CD4-positive, alpha-beta T cell (primary cell): ENCODE measurements around the gene MED9. TPM values are rescaled to one million over a fixed set of nuclear protein-coding genes. Genes with fewer than 3 reads are reported as not detected.

Experiments
- ATAC-seq: fragments of 200-7000 bp; cut with Tn5 transposase; one replicate; pipeline ENCODE4 v1.10.0; 2022; ENCODE audit warnings: mild to moderate bottlenecking; ENCODE audit not compliant: poor library complexity
- CTCF ChIA-PET: fragments of 350-600 bp; sonication (Branson Sonifier 250); formaldehyde crosslinking; loops from one replicate; lab custom pipeline; 2021; ENCODE audit warnings: antibody characterized with exemption, inconsistent platforms; lab: Charles Lee
- POLR2A ChIA-PET: fragments of 350-600 bp; sonication (Branson Sonifier 250); formaldehyde crosslinking; loops from one replicate; lab custom pipeline; 2021; ENCODE audit warnings: antibody characterized with exemption, inconsistent platforms; lab: Charles Lee
- DNase-seq, 14 experiments: peaks; one replicate each; pipeline ENCODE4 v3.0.0-alpha.2; 2013 to 2020; ENCODE audit warnings: mixed read lengths in 2 of 14
- H3K27ac ChIP-seq, 2 donors: one replicate each; pipeline versions ENCODE4 v1.5.1 to v1.7.0; 2013; ENCODE audit warnings: low read length in 2 of 2, low read depth in 1 of 2, mild to moderate bottlenecking in 1 of 2
- H3K27me3 ChIP-seq, 2 experiments: 1 replicate in 1 of 2; 2 replicates in 1 of 2; pipeline versions ENCODE4 v1.6.1 to v1.7.0; 2013; ENCODE audit warnings: low read length in 2 of 2, control low read depth in 1 of 2, mild to moderate bottlenecking in 1 of 2, moderate library complexity in 1 of 2; ENCODE audit not compliant: insufficient read depth in 2 of 2, control insufficient read depth in 1 of 2
- H3K36me3 ChIP-seq: one replicate; pipeline ENCODE4 v1.6.1; 2013; ENCODE audit warnings: low read length, control low read depth; ENCODE audit not compliant: insufficient read depth
- H3K4me1 ChIP-seq: one replicate; pipeline ENCODE4 v1.6.1; 2013; ENCODE audit warnings: low read length, control low read depth; ENCODE audit not compliant: insufficient read depth
- H3K4me3 ChIP-seq: one replicate; pipeline ENCODE4 v1.5.1; 2013; ENCODE audit warnings: mild to moderate bottlenecking, low read length, moderate library complexity
- H3K9me3 ChIP-seq, 2 experiments: 1 replicate in 1 of 2; 2 replicates in 1 of 2; pipeline versions ENCODE4 v1.6.1 to v1.7.0; 2013; ENCODE audit warnings: low read length in 2 of 2, mild to moderate bottlenecking in 2 of 2, control low read depth in 1 of 2, moderate library complexity in 1 of 2; ENCODE audit not compliant: control insufficient read depth in 1 of 2, insufficient read depth in 1 of 2
- H3K27ac Mint-ChIP-seq: one replicate; pipeline ENCODE4 v1.8.0; 2020; ENCODE audit warnings: mixed read lengths
- H3K27me3 Mint-ChIP-seq: one replicate; pipeline ENCODE4 v1.8.0; 2021; ENCODE audit warnings: mixed read lengths
- H3K36me3 Mint-ChIP-seq: one replicate; pipeline ENCODE4 v1.8.0; 2021; ENCODE audit warnings: low read depth, mixed read lengths
- H3K4me1 Mint-ChIP-seq: one replicate; pipeline ENCODE4 v1.8.0; 2021; ENCODE audit warnings: low read depth, mixed read lengths
- H3K4me3 Mint-ChIP-seq: one replicate; pipeline ENCODE4 v1.8.0; 2020; ENCODE audit warnings: mild to moderate bottlenecking, mixed read lengths
- H3K9me3 Mint-ChIP-seq: one replicate; pipeline ENCODE4 v1.8.0; 2020; ENCODE audit warnings: mixed read lengths
- intact Hi-C, 2 experiments: fragments of 100-400 bp; cut with DNase I in 1 of 2; cut with micrococcal nuclease in 1 of 2; formaldehyde crosslinking; loops; one replicate each; pipeline versions ENCODE4 v1.15.1 to v1.9.0; 2023 to 2025; cut with DNase I, micrococcal nuclease
- total RNA-seq, 174 experiments: library from RNA in 2 of 174; stranded (reverse) in 2 of 174; gene quantifications; one replicate each; pipeline ENCODE4 v1.2.3 and lab custom pipeline; 2021 to 2026
- TF ChIP-seq, protein P1 (sequence below): fragments of 200-600 bp; IDR thresholded peaks from one replicate; pipeline ENCODE4 v1.8.0; 2022; ENCODE audit warnings: antibody characterized with exemption, mild to moderate bottlenecking

MED9 gene
- total RNA-seq, 2 experiments from 2014 or later = 27.0 to 27.9 TPM

- H3K36me3 ChIP-seq = peaks cover 29% of the 10 kb centered on the region
- H3K36me3 Mint-ChIP-seq = peaks cover 36% of the 10 kb centered on the region
- H3K27ac ChIP-seq = no peak overlapping the region
- ChIA-PET POLR2A (no interaction called here), CTCF (no interaction called here)
- ATAC-seq = no peak
- H3K27me3 ChIP-seq = no peaks in the 10 kb centered on the region
- H3K27me3 Mint-ChIP-seq = no peaks in the 10 kb centered on the region
- no peak overlapping the region for H3K4me3 ChIP-seq
- H3K4me1 Mint-ChIP-seq = peaks cover 12% of the 10 kb centered on the region
- intact Hi-C loops = no loop called here
- peaks cover 7% of the 10 kb centered on the region for H3K4me1 ChIP-seq
- no peak for DNase-seq
- H3K9me3 Mint-ChIP-seq = no peaks in the 10 kb centered on the region
- TF ChIP-seq, protein P1, sequence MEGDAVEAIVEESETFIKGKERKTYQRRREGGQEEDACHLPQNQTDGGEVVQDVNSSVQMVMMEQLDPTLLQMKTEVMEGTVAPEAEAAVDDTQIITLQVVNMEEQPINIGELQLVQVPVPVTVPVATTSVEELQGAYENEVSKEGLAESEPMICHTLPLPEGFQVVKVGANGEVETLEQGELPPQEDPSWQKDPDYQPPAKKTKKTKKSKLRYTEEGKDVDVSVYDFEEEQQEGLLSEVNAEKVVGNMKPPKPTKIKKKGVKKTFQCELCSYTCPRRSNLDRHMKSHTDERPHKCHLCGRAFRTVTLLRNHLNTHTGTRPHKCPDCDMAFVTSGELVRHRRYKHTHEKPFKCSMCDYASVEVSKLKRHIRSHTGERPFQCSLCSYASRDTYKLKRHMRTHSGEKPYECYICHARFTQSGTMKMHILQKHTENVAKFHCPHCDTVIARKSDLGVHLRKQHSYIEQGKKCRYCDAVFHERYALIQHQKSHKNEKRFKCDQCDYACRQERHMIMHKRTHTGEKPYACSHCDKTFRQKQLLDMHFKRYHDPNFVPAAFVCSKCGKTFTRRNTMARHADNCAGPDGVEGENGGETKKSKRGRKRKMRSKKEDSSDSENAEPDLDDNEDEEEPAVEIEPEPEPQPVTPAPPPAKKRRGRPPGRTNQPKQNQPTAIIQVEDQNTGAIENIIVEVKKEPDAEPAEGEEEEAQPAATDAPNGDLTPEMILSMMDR = no peak
- H3K27ac Mint-ChIP-seq = no peak overlapping the region
- H3K9me3 ChIP-seq = no peaks in the 10 kb centered on the region
- no peak overlapping the region for H3K4me3 Mint-ChIP-seq
These were observed 11.2 kb downstream of the MED9 start for GRCh38 chr17:17487998-17488397.

DNA sequence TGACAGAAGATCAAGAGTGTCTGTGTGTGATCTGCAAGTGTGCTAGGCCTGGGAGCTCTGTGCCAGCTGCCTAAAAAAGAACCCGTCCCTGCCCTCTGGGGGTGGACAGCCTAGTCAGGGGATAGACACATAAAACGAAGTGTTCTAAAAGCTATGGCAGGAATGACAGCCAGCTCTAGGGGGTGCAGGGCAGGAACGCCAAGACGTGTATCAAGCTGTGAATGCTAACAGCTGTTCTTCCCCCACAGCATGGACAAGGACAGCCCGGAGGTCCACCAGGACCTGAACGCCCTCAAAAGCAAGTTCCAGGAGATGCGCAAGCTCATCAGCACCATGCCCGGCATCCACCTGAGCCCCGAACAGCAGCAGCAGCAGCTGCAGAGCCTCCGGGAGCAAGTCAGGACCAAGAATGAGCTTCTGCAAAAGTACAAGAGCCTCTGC is 14.3 kb downstream of the MED9 start:
- H3K9me3 Mint-ChIP-seq = no peaks in the 10 kb centered on the region
- Histone ChIP-seq H3K4me3 (no peak overlapping the region), H3K4me1 (peaks cover 13% of the 10 kb centered on the region), H3K9me3 (peaks cover 0 to 3% of the 10 kb centered on the region in 2 experiments), H3K36me3 (peaks cover 28% of the 10 kb centered on the region), H3K27ac (no peak overlapping the region), H3K27me3 (peaks cover 6 to 8% of the 10 kb centered on the region in 2 experiments)
- no peak overlapping the region for H3K4me3 Mint-ChIP-seq
- intact Hi-C loops = no loop called here
- TF ChIP-seq, protein P1 = no peak
- H3K36me3 Mint-ChIP-seq = peaks cover 27% of the 10 kb centered on the region
- ChIA-PET CTCF (no interaction called here), POLR2A (no interaction called here)
- ATAC-seq (no peak), DNase-seq (no peak)
- peaks cover 10% of the 10 kb centered on the region for H3K27me3 Mint-ChIP-seq
- H3K27ac Mint-ChIP-seq = no peak overlapping the region
- H3K4me1 Mint-ChIP-seq = peaks cover 7% of the 10 kb centered on the region

DNA sequence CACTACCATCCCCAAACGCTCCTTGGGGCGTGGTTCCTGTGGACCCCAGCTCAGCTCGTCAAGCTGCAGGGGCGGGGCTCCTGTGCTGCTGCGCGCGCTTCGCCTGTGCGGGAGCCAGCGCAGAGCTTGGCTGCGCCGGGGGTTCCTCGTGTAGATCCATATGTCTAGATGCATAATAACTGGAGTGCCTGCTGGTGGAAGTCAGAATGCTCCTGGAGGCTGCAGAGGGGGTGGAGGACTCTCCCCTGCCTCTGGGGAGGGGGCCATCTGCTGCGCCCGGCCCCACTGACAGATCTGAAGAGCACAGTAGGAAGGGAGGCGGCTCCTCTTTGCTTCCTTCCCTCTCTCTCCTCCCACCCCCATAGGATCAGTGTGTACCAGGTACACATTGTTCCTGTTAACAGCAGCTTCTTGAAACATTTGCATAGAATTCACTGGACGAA is 14.8 kb downstream of the MED9 start:
- Histone ChIP-seq H3K4me1 (peaks cover 16% of the 10 kb centered on the region), H3K9me3 (peaks cover 0 to 3% of the 10 kb centered on the region in 2 experiments), H3K27me3 (peaks cover 6 to 8% of the 10 kb centered on the region in 2 experiments), H3K27ac (no peak overlapping the region), H3K36me3 (peaks cover 28% of the 10 kb centered on the region), H3K4me3 (no peak overlapping the region)
- TF ChIP-seq, protein P1 = no peak
- Mint-ChIP-seq H3K27ac (no peak overlapping the region), H3K27me3 (peaks cover 10% of the 10 kb centered on the region), H3K4me3 (no peak overlapping the region), H3K9me3 (no peaks in the 10 kb centered on the region), H3K36me3 (peaks cover 27% of the 10 kb centered on the region), H3K4me1 (peaks cover 7% of the 10 kb centered on the region)
- intact Hi-C loops = no loop called here
- no peak for DNase-seq
- CTCF ChIA-PET = no interaction called here
- no peak for ATAC-seq
- POLR2A ChIA-PET = no interaction called here
